ENCODE measurements around the gene S100A12.

S100A12 gene

DNA sequence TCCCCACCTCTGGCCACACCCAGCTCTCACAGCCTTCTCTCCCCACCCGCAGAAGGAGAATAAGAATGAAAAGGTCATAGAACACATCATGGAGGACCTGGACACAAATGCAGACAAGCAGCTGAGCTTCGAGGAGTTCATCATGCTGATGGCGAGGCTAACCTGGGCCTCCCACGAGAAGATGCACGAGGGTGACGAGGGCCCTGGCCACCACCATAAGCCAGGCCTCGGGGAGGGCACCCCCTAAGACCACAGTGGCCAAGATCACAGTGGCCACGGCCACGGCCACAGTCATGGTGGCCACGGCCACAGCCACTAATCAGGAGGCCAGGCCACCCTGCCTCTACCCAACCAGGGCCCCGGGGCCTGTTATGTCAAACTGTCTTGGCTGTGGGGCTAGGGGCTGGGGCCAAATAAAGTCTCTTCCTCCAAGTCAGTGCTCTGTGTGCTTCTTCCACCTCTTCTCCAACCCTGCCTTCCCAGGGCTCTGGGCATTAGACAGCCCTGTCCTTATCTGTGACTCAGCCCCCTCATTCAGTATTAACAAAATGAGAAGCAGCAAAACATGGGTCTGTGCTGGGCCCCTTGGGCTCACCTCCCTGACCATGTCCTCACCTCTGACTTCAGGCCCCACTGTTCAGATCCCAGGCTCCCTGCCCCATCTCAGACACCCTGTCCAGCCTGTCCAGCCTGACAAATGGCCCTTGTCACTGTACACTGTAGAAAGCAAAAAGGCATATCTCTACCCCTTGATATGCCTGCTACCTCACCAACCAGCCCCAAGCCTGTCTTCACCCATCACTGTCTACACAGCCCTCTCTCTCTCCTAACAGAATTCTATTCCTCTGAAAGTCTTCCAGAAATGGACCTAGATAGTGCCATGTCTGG, 14.6 kb downstream of the S100A12 start:
- Histone ChIP-seq H2BK15ac (ENCODE audit: low read depth, poor library complexity, severe bottlenecking) (no peak overlapping the region), H3K9ac (ENCODE audit: low read length) (no peak overlapping the region), H3K4me3 (ENCODE audit: insufficient read depth in 1 of 2, low read depth in 1 of 2, low read length in 2 of 2) (no peak overlapping the region), H2BK5ac (ENCODE audit: low read depth, low read length, poor library complexity, severe bottlenecking) (no peak overlapping the region), H2BK120ac (ENCODE audit: low read depth, low read length) (no peak overlapping the region), H3K18ac (ENCODE audit: low read depth in 1 of 2, low read length in 2 of 2) (no peak overlapping the region), H2AFZ (ENCODE audit: low read depth, low read length) (no peak overlapping the region), H4K8ac (ENCODE audit: low read length) (no peak overlapping the region), H3K23ac (ENCODE audit: low read length in 2 of 2) (no peak overlapping the region), H3K4me1 (ENCODE audit: control insufficient read depth, insufficient read depth, low read depth, low read length) (no peaks in the 10 kb centered on the region), H4K91ac (ENCODE audit: low read length) (peak overlapping the region; percentile 8), H2AK5ac (ENCODE audit: low read length, severe bottlenecking) (no peak overlapping the region), H2BK12ac (ENCODE audit: low read length in 2 of 2) (no peak overlapping the region), H3K27ac (ENCODE audit: low read length, poor library complexity, severe bottlenecking) (no peak overlapping the region), H3K36me3 (ENCODE audit: control insufficient read depth in 1 of 2, insufficient read depth in 2 of 2, low read depth in 1 of 2, low read length in 2 of 2) (no peaks in the 10 kb centered on the region), H3K27me3 (ENCODE audit: control insufficient read depth in 1 of 2, insufficient read depth in 1 of 2, low read length in 2 of 2) (peaks cover 24 to 82% of the 10 kb centered on the region in 2 experiments), H3K4ac (ENCODE audit: low read depth in 1 of 2, low read length in 2 of 2) (no peak overlapping the region), H3K9me3 (ENCODE audit: control insufficient read depth, low read length) (no peaks in the 10 kb centered on the region), H3K4me2 (ENCODE audit: low read length, poor library complexity, severe bottlenecking) (no peak overlapping the region), H3K14ac (ENCODE audit: low read length in 2 of 2) (no peak overlapping the region), H3K79me1 (replicated peaks; ENCODE audit: low read length, poor library complexity, severe bottlenecking) (no peaks in the 10 kb centered on the region)
- 77% methylated on average over 11 of the region's 11 CpGs for WGBS
- no peak for DNase-seq

GRCh38 chr1:153360190-153360589, 15.2 kb downstream of the S100A12 start:
- 87% methylated on average over 2 of the region's 2 CpGs for WGBS
- no peak for DNase-seq

GRCh38 chr1:153359241-153359640, 16.2 kb downstream of the S100A12 start:
- Histone ChIP-seq H3K27ac (ENCODE audit: low read length, poor library complexity, severe bottlenecking) (no peak overlapping the region), H3K4me1 (ENCODE audit: control insufficient read depth, insufficient read depth, low read depth, low read length) (no peaks in the 10 kb centered on the region), H2AFZ (ENCODE audit: low read depth, low read length) (no peak overlapping the region), H3K36me3 (ENCODE audit: control insufficient read depth in 1 of 2, insufficient read depth in 2 of 2, low read depth in 1 of 2, low read length in 2 of 2) (no peaks in the 10 kb centered on the region), H2AK5ac (ENCODE audit: low read length, severe bottlenecking) (no peak overlapping the region), H3K4ac (ENCODE audit: low read depth in 1 of 2, low read length in 2 of 2) (no peak overlapping the region), H3K4me2 (ENCODE audit: low read length, poor library complexity, severe bottlenecking) (no peak overlapping the region), H4K91ac (ENCODE audit: low read length) (no peak overlapping the region), H3K14ac (ENCODE audit: low read length in 2 of 2) (no peak overlapping the region), H3K23ac (ENCODE audit: low read length in 2 of 2) (no peak overlapping the region), H2BK120ac (ENCODE audit: low read depth, low read length) (no peak overlapping the region), H3K4me3 (ENCODE audit: insufficient read depth in 1 of 2, low read depth in 1 of 2, low read length in 2 of 2) (no peak overlapping the region), H3K9ac (ENCODE audit: low read length) (no peak overlapping the region), H2BK5ac (ENCODE audit: low read depth, low read length, poor library complexity, severe bottlenecking) (no peak overlapping the region), H3K79me1 (replicated peaks; ENCODE audit: low read length, poor library complexity, severe bottlenecking) (no peaks in the 10 kb centered on the region), H3K9me3 (ENCODE audit: control insufficient read depth, low read length) (no peaks in the 10 kb centered on the region), H3K27me3 (ENCODE audit: control insufficient read depth in 1 of 2, insufficient read depth in 1 of 2, low read length in 2 of 2) (peaks cover 15 to 82% of the 10 kb centered on the region in 2 experiments), H2BK12ac (ENCODE audit: low read length in 2 of 2) (no peak overlapping the region), H3K18ac (ENCODE audit: low read depth in 1 of 2, low read length in 2 of 2) (no peak overlapping the region), H4K8ac (ENCODE audit: low read length) (no peak overlapping the region), H2BK15ac (ENCODE audit: low read depth, poor library complexity, severe bottlenecking) (no peak overlapping the region)
- 79% methylated on average over 5 of the region's 6 CpGs for WGBS
- no peak for DNase-seq

More at GRCh38 chr1:153360190-153360589, 15.2 kb downstream of the S100A12 start:
- no peak overlapping the region for H4K91ac ChIP-seq (ENCODE audit: low read length)
- H3K36me3 ChIP-seq (ENCODE audit: control insufficient read depth in 1 of 2, insufficient read depth in 2 of 2, low read depth in 1 of 2, low read length in 2 of 2), result no peaks in the 10 kb centered on the region
- peaks cover 17 to 81% of the 10 kb centered on the region in 2 experiments for H3K27me3 ChIP-seq (ENCODE audit: control insufficient read depth in 1 of 2, insufficient read depth in 1 of 2, low read length in 2 of 2)
- H2BK120ac ChIP-seq (ENCODE audit: low read depth, low read length), result no peak overlapping the region
- H3K9me3 ChIP-seq (ENCODE audit: control insufficient read depth, low read length), result no peaks in the 10 kb centered on the region
- H2AFZ ChIP-seq (ENCODE audit: low read depth, low read length), result no peak overlapping the region
- no peak overlapping the region for H2BK15ac ChIP-seq (ENCODE audit: low read depth, poor library complexity, severe bottlenecking)
- H3K18ac ChIP-seq (ENCODE audit: low read depth in 1 of 2, low read length in 2 of 2), result no peak overlapping the region
- no peaks in the 10 kb centered on the region for H3K79me1 ChIP-seq (replicated peaks; ENCODE audit: low read length, poor library complexity, severe bottlenecking)
- no peak overlapping the region for H2BK5ac ChIP-seq (ENCODE audit: low read depth, low read length, poor library complexity, severe bottlenecking)
- H3K4me3 ChIP-seq (ENCODE audit: insufficient read depth in 1 of 2, low read depth in 1 of 2, low read length in 2 of 2), result no peak overlapping the region
- no peak overlapping the region for H3K4me2 ChIP-seq (ENCODE audit: low read length, poor library complexity, severe bottlenecking)
- H3K4me1 ChIP-seq (ENCODE audit: control insufficient read depth, insufficient read depth, low read depth, low read length), result no peaks in the 10 kb centered on the region
- H3K27ac ChIP-seq (ENCODE audit: low read length, poor library complexity, severe bottlenecking), result no peak overlapping the region
- H3K9ac ChIP-seq (ENCODE audit: low read length), result no peak overlapping the region
- no peak overlapping the region for H3K14ac ChIP-seq (ENCODE audit: low read length in 2 of 2)
- H3K4ac ChIP-seq (ENCODE audit: low read depth in 1 of 2, low read length in 2 of 2), result no peak overlapping the region
- no peak overlapping the region for H4K8ac ChIP-seq (ENCODE audit: low read length)
- H2BK12ac ChIP-seq (ENCODE audit: low read length in 2 of 2), result no peak overlapping the region
- no peak overlapping the region for H2AK5ac ChIP-seq (ENCODE audit: low read length, severe bottlenecking)
- no peak overlapping the region for H3K23ac ChIP-seq (ENCODE audit: low read length in 2 of 2)

GRCh38 chr1:153358691-153358975, 16.8 kb downstream of the S100A12 start:
- no peak overlapping the region for H3K4me3 ChIP-seq (ENCODE audit: insufficient read depth in 1 of 2, low read depth in 1 of 2, low read length in 2 of 2)
- H3K27me3 ChIP-seq (ENCODE audit: control insufficient read depth in 1 of 2, insufficient read depth in 1 of 2, low read length in 2 of 2), result peaks cover 15 to 82% of the 10 kb centered on the region in 2 experiments
- H3K79me1 ChIP-seq (replicated peaks; ENCODE audit: low read length, poor library complexity, severe bottlenecking), result no peaks in the 10 kb centered on the region
- no peaks in the 10 kb centered on the region for H3K9me3 ChIP-seq (ENCODE audit: control insufficient read depth, low read length)
- no peak overlapping the region for H3K14ac ChIP-seq (ENCODE audit: low read length in 2 of 2)
- H2BK5ac ChIP-seq (ENCODE audit: low read depth, low read length, poor library complexity, severe bottlenecking), result no peak overlapping the region
- DNase-seq, result no peak
- no peak overlapping the region for H2BK12ac ChIP-seq (ENCODE audit: low read length in 2 of 2)
- H3K27ac ChIP-seq (ENCODE audit: low read length, poor library complexity, severe bottlenecking), result no peak overlapping the region
- no peaks in the 10 kb centered on the region for H3K4me1 ChIP-seq (ENCODE audit: control insufficient read depth, insufficient read depth, low read depth, low read length)
- no peak overlapping the region for H2BK120ac ChIP-seq (ENCODE audit: low read depth, low read length)
- H2AFZ ChIP-seq (ENCODE audit: low read depth, low read length), result no peak overlapping the region
- H3K4me2 ChIP-seq (ENCODE audit: low read length, poor library complexity, severe bottlenecking), result no peak overlapping the region
- WGBS, result 57% methylated on average over 3 of the region's 3 CpGs
- no peak overlapping the region for H3K9ac ChIP-seq (ENCODE audit: low read length)
- no peak overlapping the region for H4K8ac ChIP-seq (ENCODE audit: low read length)
- no peak overlapping the region for H3K4ac ChIP-seq (ENCODE audit: low read depth in 1 of 2, low read length in 2 of 2)
- no peak overlapping the region for H3K23ac ChIP-seq (ENCODE audit: low read length in 2 of 2)
- no peak overlapping the region for H3K18ac ChIP-seq (ENCODE audit: low read depth in 1 of 2, low read length in 2 of 2)
- no peak overlapping the region for H2BK15ac ChIP-seq (ENCODE audit: low read depth, poor library complexity, severe bottlenecking)
- no peak overlapping the region for H2AK5ac ChIP-seq (ENCODE audit: low read length, severe bottlenecking)
- H3K36me3 ChIP-seq (ENCODE audit: control insufficient read depth in 1 of 2, insufficient read depth in 2 of 2, low read depth in 1 of 2, low read length in 2 of 2), result no peaks in the 10 kb centered on the region
- no peak overlapping the region for H4K91ac ChIP-seq (ENCODE audit: low read length)

Measured in mesenchymal stem cell (in vitro differentiated cells and primary cell).